NCI-H2081 treated with DMSO at 0.1 percent for 48 hours (cell line): ENCODE results near the gene SSC5D.
A peak's percentile ranks its signal among the peaks of the same experiment; 100 is the strongest.

Source experiments
- DNase-seq: peaks from one replicate; lab custom pipeline; 2025; lab: John Stamatoyannopoulos, UW

SSC5D gene

GRCh38 chr19:55473225-55474012 lies 14.8 kb upstream of the SSC5D start:
- DNase-seq, result no peak

GRCh38 chr19:55474269-55475265 lies 13.7 kb upstream of the SSC5D start:
- DNase-seq, result no peak

GRCh38 chr19:55476100-55476775 lies 12.0 kb upstream of the SSC5D start, which contains the start of gene ZNF628:
TSS of gene ZNF628 (plus strand) at chr19:55476617. CDS start at chr19:55479911, 3,294 bp downstream.
- DNase-seq, result peak; percentile 82

GRCh38 chr19:55477905-55478304 lies 10.3 kb upstream of the SSC5D start:
- DNase-seq, result no peak

GRCh38 chr19:55478364-55478763 lies 9.9 kb upstream of the SSC5D start:
- no peak for DNase-seq

- DNase-seq, result no peak
Measured at GRCh38 chr19:55479045-55479444, 9.2 kb upstream of the SSC5D start.

GRCh38 chr19:55479451-55480230 lies 8.6 kb upstream of the SSC5D start:
- no peak for DNase-seq

- no peak for DNase-seq
Measured at GRCh38 chr19:55481148-55481793, 7.0 kb upstream of the SSC5D start.

GRCh38 chr19:55481794-55482155 lies 6.5 kb upstream of the SSC5D start:
- no peak for DNase-seq

- DNase-seq, result no peak
Measured at GRCh38 chr19:55482156-55482961, 5.9 kb upstream of the SSC5D start.

- no peak for DNase-seq
Measured at GRCh38 chr19:55482967-55483705, 5.1 kb upstream of the SSC5D start.

- no peak for DNase-seq
Measured at GRCh38 chr19:55483706-55484592, 4.3 kb upstream of the SSC5D start.

- DNase-seq, result no peak
Measured at GRCh38 chr19:55484593-55485438, 3.4 kb upstream of the SSC5D start, which contains the start of gene NAT14. TSS of gene NAT14 (plus strand) at chr19:55485188. CDS start at chr19:55485709, 521 bp downstream.

- DNase-seq, result no peak
Measured at GRCh38 chr19:55485439-55486011, 2.7 kb upstream of the SSC5D start.

- DNase-seq, result no peak
Measured at GRCh38 chr19:55486043-55486970, 1.9 kb upstream of the SSC5D start.
